Measurements from ENCODE around the gene GFRA4.
A peak's percentile ranks its signal among the peaks of the same experiment; 100 is the strongest.

GFRA4 gene

GRCh38 chr20:3659492-3660261, 3.5 kb downstream of the GFRA4 start:
- CTCF ChIA-PET, result interaction anchor here (0.8 to 2.3 kb wide), 4 partner anchors 16 to 51 kb away, joined by 3 to 10 read pairs (median 4); no protein-coding TSS in a partner anchor

DNA sequence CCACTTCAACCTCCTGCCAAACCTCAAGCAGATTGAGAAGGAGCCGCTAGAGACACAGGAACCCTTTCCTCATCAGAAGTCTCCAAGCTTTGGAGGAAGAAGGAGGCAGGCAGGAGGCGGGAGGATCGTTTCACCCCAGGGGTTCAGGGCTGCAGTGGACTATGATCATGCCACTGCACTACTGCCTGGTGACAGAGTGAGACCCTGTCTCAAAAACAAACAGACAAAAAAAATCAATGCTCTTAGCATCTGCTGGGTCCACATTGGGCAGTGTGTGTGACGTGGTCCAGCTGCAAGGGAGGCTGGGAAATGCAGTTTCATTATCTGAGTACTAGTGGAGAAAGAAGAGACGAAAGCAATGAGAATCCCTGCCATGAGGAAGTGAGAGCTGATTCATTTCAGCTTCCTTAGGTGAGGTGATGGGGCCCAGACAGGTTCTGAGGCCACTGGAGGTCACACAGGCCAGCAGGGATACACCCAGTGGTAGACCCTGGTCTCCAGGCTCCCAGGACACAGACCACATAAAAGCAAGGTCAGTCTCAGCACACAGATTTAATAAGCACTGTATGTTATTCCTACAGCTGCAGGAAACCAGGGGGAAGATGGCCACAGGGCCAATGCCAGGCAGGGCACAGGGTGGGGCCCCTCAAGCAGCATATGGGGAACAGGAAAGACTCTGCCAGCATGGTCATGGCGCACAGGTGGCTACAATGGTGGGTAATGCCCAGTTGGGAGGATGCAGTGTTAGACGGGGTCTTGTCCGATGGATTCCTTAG, 4.3 kb downstream of the GFRA4 start:
- peaks cover 15% of the 10 kb centered on the region for H3K4me1 Mint-ChIP-seq
- no peak for DNase-seq
- H3K4me3 Mint-ChIP-seq, result no peak overlapping the region
- H3K27me3 Mint-ChIP-seq, result peaks cover 88% of the 10 kb centered on the region
- H3K36me3 Mint-ChIP-seq, result no peaks in the 10 kb centered on the region
- H3K27ac Mint-ChIP-seq, result no peak overlapping the region
- no peaks in the 10 kb centered on the region for H3K9me3 Mint-ChIP-seq
- CTCF ChIA-PET, result interaction anchor here (0.8 to 2.3 kb wide), 5 partner anchors 17 to 89 kb away, joined by 3 to 10 read pairs (median 3); no protein-coding TSS in a partner anchor

More at GRCh38 chr20:3659492-3660261, 3.5 kb downstream of the GFRA4 start:
- H3K36me3 Mint-ChIP-seq, result no peaks in the 10 kb centered on the region
- peaks cover 15% of the 10 kb centered on the region for H3K4me1 Mint-ChIP-seq
- no peak for DNase-seq
- H3K27me3 Mint-ChIP-seq, result peaks cover 91% of the 10 kb centered on the region
- H3K27ac Mint-ChIP-seq, result no peak overlapping the region
- peak overlapping the region; percentile 33 for H3K4me3 Mint-ChIP-seq
- no peaks in the 10 kb centered on the region for H3K9me3 Mint-ChIP-seq

GRCh38 chr20:3658019-3658715, 5.0 kb downstream of the GFRA4 start:
- peaks cover 20% of the 10 kb centered on the region for H3K4me1 Mint-ChIP-seq
- peaks cover 2% of the 10 kb centered on the region for H3K9me3 Mint-ChIP-seq
- CTCF ChIA-PET, result interaction anchor here (1.0 to 2.3 kb wide), 4 partner anchors 18 to 90 kb away, joined by 3 to 10 read pairs (median 4); no protein-coding TSS in a partner anchor
- H3K36me3 Mint-ChIP-seq, result no peaks in the 10 kb centered on the region
- H3K4me3 Mint-ChIP-seq, result no peak overlapping the region
- H3K27me3 Mint-ChIP-seq, result peaks cover 83% of the 10 kb centered on the region
- H3K27ac Mint-ChIP-seq, result no peak overlapping the region
- DNase-seq, result no peak

DNA sequence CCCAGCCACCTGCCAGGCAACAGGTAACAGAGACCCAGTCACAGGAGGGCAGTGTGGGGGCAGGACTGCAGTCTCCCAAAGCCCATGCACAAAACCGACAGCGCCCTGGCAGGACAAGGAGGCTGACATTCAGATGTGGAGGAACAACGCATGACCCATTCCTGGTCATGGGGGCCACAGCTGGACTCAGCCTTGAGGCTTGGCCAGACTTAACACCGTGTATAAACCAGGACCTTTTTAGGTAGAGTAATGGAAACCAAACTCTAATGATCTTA, 8.1 kb downstream of the GFRA4 start:
- Mint-ChIP-seq H3K36me3 (no peaks in the 10 kb centered on the region), H3K4me3 (no peak overlapping the region), H3K27ac (no peak overlapping the region), H3K4me1 (peaks cover 25% of the 10 kb centered on the region), H3K27me3 (peaks cover 53% of the 10 kb centered on the region), H3K9me3 (peaks cover 2% of the 10 kb centered on the region)
- CTCF ChIA-PET, result interaction anchor here (1.6 kb wide), 1 partner anchor 55 kb away, joined by 4 read pairs; no protein-coding TSS in a partner anchor
- DNase-seq, result no peak

DNA sequence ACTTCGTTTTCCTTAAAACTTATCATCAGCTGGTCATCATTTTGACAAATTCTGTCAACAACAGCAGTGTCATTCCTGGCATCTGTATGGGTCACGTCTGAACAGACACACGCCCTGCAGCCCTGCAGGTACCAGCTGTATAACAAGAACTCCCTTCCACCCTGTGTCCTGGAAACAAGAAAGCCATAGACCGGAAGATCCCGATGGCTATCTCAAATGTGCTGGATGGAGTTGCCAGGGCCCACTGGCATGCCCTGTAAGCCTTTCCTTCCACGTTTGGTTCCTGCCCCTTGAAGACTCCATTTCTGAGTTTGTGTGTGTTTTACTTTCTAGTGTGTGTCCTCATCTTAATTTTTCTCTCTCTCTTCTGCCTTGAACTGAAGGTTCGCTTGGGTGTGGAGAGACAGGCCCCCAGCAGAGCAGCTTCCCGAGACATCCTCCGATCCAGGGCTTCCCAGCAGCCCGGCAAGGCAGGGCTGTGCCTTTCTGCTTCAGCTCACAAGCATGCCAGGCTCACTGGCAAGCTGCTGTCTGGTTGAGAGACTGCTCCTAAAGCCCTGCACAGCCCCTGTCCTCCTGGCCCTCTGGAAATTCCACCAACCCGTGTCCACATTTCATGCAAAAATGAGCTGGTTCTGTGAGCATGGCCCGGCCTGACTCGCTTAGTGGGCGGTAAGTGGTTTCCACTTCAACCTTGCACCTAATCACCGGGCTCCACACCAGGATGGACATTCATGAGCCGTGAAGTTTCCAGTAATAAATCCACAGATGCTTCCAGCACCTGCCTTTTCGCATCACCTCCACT, 8.7 kb downstream of the GFRA4 start:
- Mint-ChIP-seq H3K36me3 (no peaks in the 10 kb centered on the region), H3K27me3 (peaks cover 48% of the 10 kb centered on the region), H3K9me3 (peaks cover 2% of the 10 kb centered on the region), H3K27ac (no peak overlapping the region), H3K4me3 (no peak overlapping the region), H3K4me1 (peaks cover 23% of the 10 kb centered on the region)
- no peak for DNase-seq
- CTCF ChIA-PET, result interaction anchor here (1.6 kb wide), 1 partner anchor 56 kb away, joined by 4 read pairs; no protein-coding TSS in a partner anchor

GRCh38 chr20:3653921-3654320, 9.3 kb downstream of the GFRA4 start:
- H3K36me3 Mint-ChIP-seq, result no peaks in the 10 kb centered on the region
- H3K9me3 Mint-ChIP-seq, result peaks cover 2% of the 10 kb centered on the region
- CTCF ChIA-PET, result interaction anchor here (1.6 kb wide), 1 partner anchor 56 kb away, joined by 4 read pairs; no protein-coding TSS in a partner anchor
- H3K27ac Mint-ChIP-seq, result no peak overlapping the region
- peaks cover 17% of the 10 kb centered on the region for H3K4me1 Mint-ChIP-seq
- no peak for DNase-seq
- H3K4me3 Mint-ChIP-seq, result no peak overlapping the region
- peaks cover 42% of the 10 kb centered on the region for H3K27me3 Mint-ChIP-seq

- CTCF ChIA-PET, result interaction anchor here (0.8 to 1.0 kb wide), 2 partner anchors 24 to 90 kb away, joined by 3 to 4 read pairs; no protein-coding TSS in a partner anchor
- no peak overlapping the region for H3K27ac Mint-ChIP-seq
- DNase-seq, result no peak
- H3K36me3 Mint-ChIP-seq, result no peaks in the 10 kb centered on the region
- H3K9me3 Mint-ChIP-seq, result peaks cover 2% of the 10 kb centered on the region
- peaks cover 14% of the 10 kb centered on the region for H3K4me1 Mint-ChIP-seq
- no peak overlapping the region for H3K4me3 Mint-ChIP-seq
- H3K27me3 Mint-ChIP-seq, result peaks cover 32% of the 10 kb centered on the region
Observed at GRCh38 chr20:3652676-3653596, 10.3 kb downstream of the GFRA4 start.

DNA sequence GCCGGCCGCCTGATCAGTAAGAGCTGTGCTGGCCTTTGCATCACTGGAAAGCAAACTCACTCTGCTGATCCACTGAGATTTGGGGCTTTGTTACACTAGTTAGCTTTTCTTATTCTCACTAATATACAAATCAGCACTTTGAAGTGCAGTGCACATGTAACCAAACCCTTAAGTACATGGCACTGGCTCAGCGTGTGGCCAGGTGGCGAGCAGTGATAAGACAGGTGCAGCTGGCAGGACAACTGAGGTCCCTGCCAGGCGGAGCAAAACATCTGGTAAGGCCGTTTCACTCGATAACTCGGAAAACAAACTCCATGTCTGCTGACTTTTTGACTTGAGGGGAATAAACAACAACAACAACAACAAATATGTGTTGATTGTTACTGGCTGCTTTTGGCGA, 11.0 kb downstream of the GFRA4 start:
- Mint-ChIP-seq H3K4me3 (no peak overlapping the region), H3K27me3 (peaks cover 26% of the 10 kb centered on the region), H3K9me3 (peaks cover 2% of the 10 kb centered on the region), H3K36me3 (no peaks in the 10 kb centered on the region), H3K27ac (no peak overlapping the region), H3K4me1 (peaks cover 14% of the 10 kb centered on the region)
- no peak for DNase-seq
- CTCF ChIA-PET, result interaction anchor here (1.0 kb wide), 1 partner anchor 89 kb away, joined by 3 read pairs; no protein-coding TSS in a partner anchor

- no peak for DNase-seq
- Mint-ChIP-seq H3K4me1 (peaks cover 14% of the 10 kb centered on the region), H3K9me3 (peaks cover 2% of the 10 kb centered on the region), H3K36me3 (no peaks in the 10 kb centered on the region), H3K27ac (no peak overlapping the region), H3K4me3 (no peak overlapping the region), H3K27me3 (peaks cover 22% of the 10 kb centered on the region)
- CTCF ChIA-PET, result no interaction called here
Observed at GRCh38 chr20:3651204-3651962, 11.8 kb downstream of the GFRA4 start.

DNA sequence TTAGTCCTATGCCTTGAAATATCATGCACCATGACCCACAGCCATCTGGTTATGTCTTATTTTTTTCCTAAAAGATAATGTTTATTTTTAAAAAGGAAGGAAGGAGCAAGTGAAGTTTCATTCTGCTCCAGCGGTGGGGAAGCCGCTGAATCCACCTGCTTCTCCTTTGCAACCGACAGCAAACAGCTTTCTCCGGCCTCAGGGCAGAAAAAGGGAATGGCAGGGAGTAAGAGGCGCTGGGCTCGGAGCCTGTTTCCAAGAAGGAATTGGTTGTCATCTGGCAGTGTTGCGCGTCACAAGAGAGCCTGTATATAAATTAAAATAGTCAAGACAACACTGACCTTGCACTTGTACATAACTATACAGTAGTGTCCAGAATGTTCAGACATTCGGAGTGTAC, 14.2 kb downstream of the GFRA4 start:
- H3K9me3 Mint-ChIP-seq, result peaks cover 2% of the 10 kb centered on the region
- H3K4me3 Mint-ChIP-seq, result no peak overlapping the region
- no peak for DNase-seq
- H3K4me1 Mint-ChIP-seq, result peaks cover 14% of the 10 kb centered on the region
- CTCF ChIA-PET, result no interaction called here
- H3K27me3 Mint-ChIP-seq, result peaks cover 4% of the 10 kb centered on the region
- H3K36me3 Mint-ChIP-seq, result peaks cover 2% of the 10 kb centered on the region
- H3K27ac Mint-ChIP-seq, result no peak overlapping the region

DNA sequence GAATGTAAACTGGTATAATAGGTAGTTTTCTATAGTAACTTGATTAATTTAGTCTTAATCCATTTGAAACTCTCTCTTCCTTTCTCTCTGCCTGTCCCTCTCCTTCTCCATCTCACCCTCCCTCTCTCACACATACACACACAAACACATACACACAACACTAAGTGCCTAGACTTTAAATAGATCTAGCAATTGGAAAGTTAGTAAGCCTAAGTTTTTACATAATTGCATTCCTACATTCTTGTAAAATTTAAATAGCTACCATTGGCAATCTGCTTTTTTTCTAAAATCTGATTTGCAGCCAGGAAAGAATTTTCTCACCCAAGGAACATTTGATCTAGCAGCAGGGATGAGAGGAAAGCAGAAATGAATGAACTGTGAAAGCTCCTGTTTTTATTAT, 15.7 kb downstream of the GFRA4 start:
- Mint-ChIP-seq H3K27ac (no peak overlapping the region), H3K36me3 (peaks cover 2% of the 10 kb centered on the region)
- CTCF ChIA-PET, result interaction anchor here (0.7 to 1.6 kb wide), 3 partner anchors 28 to 118 kb away, joined by 3 read pairs; no protein-coding TSS in a partner anchor

DNA sequence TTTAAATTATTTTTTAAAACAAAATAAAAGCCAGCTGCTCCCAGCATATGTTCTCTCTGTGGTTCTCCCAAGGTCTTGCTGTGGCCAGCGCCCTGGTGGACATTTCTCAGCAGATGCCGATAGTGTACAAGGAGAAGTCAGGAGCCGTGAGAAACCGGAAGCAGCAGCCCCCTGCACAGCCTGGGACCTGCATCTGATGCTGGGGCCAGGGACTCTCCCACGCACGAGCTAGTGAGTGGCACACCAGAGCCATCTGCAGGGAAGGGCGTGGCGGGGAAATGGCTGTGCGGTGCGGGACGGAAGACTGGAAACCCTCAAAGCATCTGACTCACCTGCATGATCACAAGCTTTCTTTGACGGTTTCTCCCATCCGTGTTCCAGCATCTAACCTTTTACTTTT, 16.5 kb downstream of the GFRA4 start:
- no peak overlapping the region for H3K27ac Mint-ChIP-seq
- no peaks in the 10 kb centered on the region for H3K4me1 Mint-ChIP-seq
- no peak for DNase-seq
- H3K4me3 Mint-ChIP-seq, result no peak overlapping the region
- CTCF ChIA-PET, result interaction anchor here (1.0 kb wide), 1 partner anchor 29 kb away, joined by 3 read pairs; no protein-coding TSS in a partner anchor
- peaks cover 2% of the 10 kb centered on the region for H3K36me3 Mint-ChIP-seq
- no peaks in the 10 kb centered on the region for H3K9me3 Mint-ChIP-seq
- H3K27me3 Mint-ChIP-seq, result no peaks in the 10 kb centered on the region

More for the DNA sequence above, 15.7 kb downstream of the GFRA4 start:
- H3K4me3 Mint-ChIP-seq, result no peak overlapping the region
- H3K27me3 Mint-ChIP-seq, result no peaks in the 10 kb centered on the region
- no peak for DNase-seq
- H3K4me1 Mint-ChIP-seq, result peaks cover 3% of the 10 kb centered on the region
- no peaks in the 10 kb centered on the region for H3K9me3 Mint-ChIP-seq

Measured in activated naive CD4-positive, alpha-beta T cell treated with anti-CD3 and anti-CD28 coated beads, Interleukin-2, amount 10 ng/mL, durations not matched to agents 7 days and 5 days (primary cell).